ENCODE results near the gene TREH.
A peak's percentile ranks its signal among the peaks of the same experiment; 100 is the strongest.
"Not testable (repeated sequence)": the region's sequence is repeated elsewhere in the genome, so short reads cannot be mapped to it uniquely, and the experiment has no call there.

Gene TREH

DNA sequence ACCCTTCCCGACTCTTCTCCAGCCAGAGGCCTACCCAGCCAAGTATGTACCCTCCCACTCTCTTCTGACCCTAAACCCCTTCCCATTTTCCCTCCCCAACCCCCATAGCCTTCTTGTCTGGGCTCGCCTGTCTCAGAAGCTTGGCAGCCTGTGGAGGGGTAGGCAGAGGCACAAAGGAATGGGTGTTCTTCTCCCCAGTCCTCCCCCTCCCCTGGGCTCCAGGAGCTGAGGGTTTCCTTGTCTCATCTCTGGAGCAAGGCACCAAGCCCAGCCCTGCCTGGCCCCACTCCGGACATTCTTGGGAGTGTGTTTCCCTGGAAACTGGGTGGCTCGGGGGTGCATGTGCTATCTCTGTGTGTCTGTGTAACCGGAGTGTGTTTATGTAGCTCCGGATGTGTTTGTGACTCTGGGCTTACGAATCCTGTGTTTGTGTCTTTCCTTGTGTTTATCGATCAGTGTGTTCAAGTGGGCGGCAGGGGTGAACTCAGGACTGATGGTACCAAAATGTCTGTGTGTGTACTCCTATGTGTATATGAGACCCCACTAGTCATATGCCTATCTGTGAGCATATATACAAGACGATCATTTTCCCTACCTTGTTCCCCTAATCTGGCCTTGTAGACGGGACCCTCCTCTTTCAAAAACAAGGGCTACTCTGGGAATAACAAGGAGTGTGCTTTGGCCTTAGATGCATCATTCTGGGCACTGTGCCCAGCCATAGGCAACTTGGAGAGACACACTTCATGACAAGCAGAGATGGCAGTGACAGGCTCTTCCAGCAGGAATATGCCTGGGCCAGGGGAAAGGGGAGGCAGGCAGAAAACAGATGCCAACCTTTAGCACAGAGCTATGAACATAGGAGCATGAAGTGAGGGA, 61.1 kb downstream of the TREH start:
- no peak overlapping the region for H3K9ac ChIP-seq (ENCODE audit: low read depth, low read length)
- H3K9me3 ChIP-seq (ENCODE audit: control insufficient read depth, insufficient read depth, low read length): no peaks in the 10 kb centered on the region
- no peaks in the 10 kb centered on the region for H3K27me3 ChIP-seq (ENCODE audit: control insufficient read depth, insufficient read depth, low read length)
- H3K36me3 ChIP-seq (ENCODE audit: control insufficient read depth, insufficient read depth, low read length): no peaks in the 10 kb centered on the region
- H3K27ac ChIP-seq (ENCODE audit: low read depth, low read length): no peak overlapping the region
- H3K4me3 ChIP-seq (ENCODE audit: low read depth, low read length): no peak overlapping the region
- H3K4me1 ChIP-seq (ENCODE audit: control insufficient read depth, insufficient read depth, low read length): peaks cover 60% of the 10 kb centered on the region

DNA sequence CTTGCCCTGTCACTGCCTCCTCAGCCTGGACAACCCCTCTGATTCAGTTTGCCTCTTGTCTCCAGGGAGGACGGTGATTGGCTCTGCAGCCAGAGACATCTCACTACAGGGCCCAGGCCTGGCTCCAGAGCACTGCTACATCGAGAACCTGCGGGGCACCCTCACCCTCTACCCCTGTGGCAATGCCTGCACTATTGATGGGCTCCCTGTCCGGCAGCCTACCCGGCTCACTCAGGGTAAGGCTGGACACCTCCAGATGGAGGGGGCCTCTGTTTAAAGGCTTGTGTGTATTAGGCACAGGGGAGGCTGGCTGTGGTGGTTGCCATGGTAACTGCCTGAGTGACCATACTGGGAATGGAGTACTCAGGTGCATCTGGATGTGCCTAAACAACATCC, 63.5 kb downstream of the TREH start:
- Histone ChIP-seq H3K27me3 (ENCODE audit: control insufficient read depth, insufficient read depth, low read length) (peaks cover 5% of the 10 kb centered on the region), H3K9ac (ENCODE audit: low read depth, low read length) (peak overlapping the region; percentile 11; the same call in 1 of the 2 replicates), H3K27ac (ENCODE audit: low read depth, low read length) (peak overlapping the region; percentile 83), H3K36me3 (ENCODE audit: control insufficient read depth, insufficient read depth, low read length) (no peaks in the 10 kb centered on the region), H3K9me3 (ENCODE audit: control insufficient read depth, insufficient read depth, low read length) (no peaks in the 10 kb centered on the region), H3K4me1 (ENCODE audit: control insufficient read depth, insufficient read depth, low read length) (peaks cover 61% of the 10 kb centered on the region), H3K4me3 (ENCODE audit: low read depth, low read length) (0 out of 2 replicates have a peak overlapping the region, but pooled peaks have one; percentile 41)

DNA sequence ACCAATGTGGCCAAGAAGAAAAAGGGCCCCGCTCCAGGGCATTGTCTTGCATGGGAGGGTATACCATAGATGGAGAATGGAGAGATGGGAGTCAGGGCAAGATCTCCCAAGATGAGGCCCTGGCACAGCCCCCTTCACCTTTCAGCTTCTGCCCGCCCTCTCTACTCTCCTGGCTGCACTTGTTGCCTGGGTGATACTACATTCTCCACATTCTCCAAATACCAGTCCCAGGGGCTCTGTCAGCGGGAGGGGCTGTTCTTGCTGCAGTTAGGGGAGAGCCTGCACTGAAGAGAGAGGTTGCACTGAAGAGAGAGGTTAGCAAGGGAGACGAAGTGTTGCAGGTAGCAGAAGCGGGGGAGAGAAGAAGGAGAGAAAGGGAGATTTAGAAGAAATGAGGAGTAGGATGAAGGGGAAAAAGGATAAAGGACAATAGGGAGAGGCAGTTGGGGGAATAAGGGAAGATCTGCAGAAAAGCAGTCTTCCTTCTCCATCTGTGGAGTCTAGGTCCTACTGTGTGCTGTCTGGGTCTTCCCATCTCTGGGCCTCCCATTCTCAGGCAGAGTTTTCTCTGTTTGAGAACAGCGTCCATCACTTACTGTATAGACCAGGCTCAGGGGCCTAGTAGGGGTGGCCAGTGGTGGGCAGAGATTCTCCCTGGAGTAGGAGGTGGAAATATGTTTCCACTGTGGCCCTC, 64.0 kb downstream of the TREH start:
- H3K4me1 ChIP-seq (ENCODE audit: control insufficient read depth, insufficient read depth, low read length): peaks cover 56% of the 10 kb centered on the region
- H3K4me3 ChIP-seq (ENCODE audit: low read depth, low read length): peak overlapping the region; percentile 41; the same call in 1 of the 2 replicates
- no peaks in the 10 kb centered on the region for H3K36me3 ChIP-seq (ENCODE audit: control insufficient read depth, insufficient read depth, low read length)
- no peaks in the 10 kb centered on the region for H3K9me3 ChIP-seq (ENCODE audit: control insufficient read depth, insufficient read depth, low read length)
- H3K27ac ChIP-seq (ENCODE audit: low read depth, low read length): peak overlapping the region; percentile 83
- H3K27me3 ChIP-seq (ENCODE audit: control insufficient read depth, insufficient read depth, low read length): peaks cover 11% of the 10 kb centered on the region
- peak overlapping the region; percentile 11; the same call in 1 of the 2 replicates for H3K9ac ChIP-seq (ENCODE audit: low read depth, low read length)

DNA sequence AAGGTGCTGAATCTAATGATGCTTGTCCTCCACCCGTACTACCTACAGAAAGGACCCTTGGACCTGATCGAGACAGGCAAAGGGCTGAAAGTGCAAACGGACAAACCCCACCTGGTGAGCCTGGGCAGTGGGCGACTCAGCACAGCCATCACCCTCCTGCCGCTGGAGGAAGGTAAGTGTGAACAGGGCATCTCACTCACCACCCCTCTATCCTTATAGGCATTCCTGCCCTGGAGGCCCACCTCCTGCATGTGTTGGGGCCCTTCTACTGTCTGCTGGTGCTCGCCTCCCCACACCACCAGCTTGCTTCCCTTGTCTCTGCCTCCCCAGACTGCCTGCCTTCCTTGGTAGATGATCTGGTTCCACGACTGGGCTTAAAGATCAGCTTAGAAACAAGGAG, 64.9 kb downstream of the TREH start:
- no peak overlapping the region for H3K4me3 ChIP-seq (ENCODE audit: low read depth, low read length)
- no peaks in the 10 kb centered on the region for H3K9me3 ChIP-seq (ENCODE audit: control insufficient read depth, insufficient read depth, low read length)
- no peaks in the 10 kb centered on the region for H3K36me3 ChIP-seq (ENCODE audit: control insufficient read depth, insufficient read depth, low read length)
- peaks cover 20% of the 10 kb centered on the region for H3K27me3 ChIP-seq (ENCODE audit: control insufficient read depth, insufficient read depth, low read length)
- no peak overlapping the region for H3K27ac ChIP-seq (ENCODE audit: low read depth, low read length)
- no peak overlapping the region for H3K9ac ChIP-seq (ENCODE audit: low read depth, low read length)
- peaks cover 53% of the 10 kb centered on the region for H3K4me1 ChIP-seq (ENCODE audit: control insufficient read depth, insufficient read depth, low read length)

DNA sequence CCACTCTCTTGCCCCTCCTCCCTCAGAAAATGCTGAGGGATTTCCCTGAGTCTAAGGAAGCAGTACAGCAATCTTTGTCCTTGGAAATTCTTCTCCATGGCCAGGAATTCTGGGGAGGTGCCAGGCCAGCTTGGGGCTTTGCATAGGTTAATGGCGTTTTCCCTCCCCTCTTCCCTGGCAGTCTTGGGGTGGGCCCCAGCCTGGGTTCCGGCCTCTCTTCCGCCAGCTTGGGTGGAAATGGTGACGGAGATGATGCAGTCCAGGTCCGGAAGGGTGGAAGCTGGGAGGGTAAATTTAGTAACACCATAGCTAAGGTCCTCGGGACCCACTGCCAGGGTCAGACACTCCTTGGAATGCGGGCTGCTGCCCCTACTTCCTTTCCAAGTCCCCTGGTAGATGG, 67.1 kb downstream of the TREH start:
- no peaks in the 10 kb centered on the region for H3K9me3 ChIP-seq (ENCODE audit: control insufficient read depth, insufficient read depth, low read length)
- no peak overlapping the region for H3K9ac ChIP-seq (ENCODE audit: low read depth, low read length)
- no peak overlapping the region for H3K4me3 ChIP-seq (ENCODE audit: low read depth, low read length)
- peaks cover 36% of the 10 kb centered on the region for H3K4me1 ChIP-seq (ENCODE audit: control insufficient read depth, insufficient read depth, low read length)
- no peaks in the 10 kb centered on the region for H3K36me3 ChIP-seq (ENCODE audit: control insufficient read depth, insufficient read depth, low read length)
- peaks cover 41% of the 10 kb centered on the region for H3K27me3 ChIP-seq (ENCODE audit: control insufficient read depth, insufficient read depth, low read length)
- H3K27ac ChIP-seq (ENCODE audit: low read depth, low read length): no peak overlapping the region

DNA sequence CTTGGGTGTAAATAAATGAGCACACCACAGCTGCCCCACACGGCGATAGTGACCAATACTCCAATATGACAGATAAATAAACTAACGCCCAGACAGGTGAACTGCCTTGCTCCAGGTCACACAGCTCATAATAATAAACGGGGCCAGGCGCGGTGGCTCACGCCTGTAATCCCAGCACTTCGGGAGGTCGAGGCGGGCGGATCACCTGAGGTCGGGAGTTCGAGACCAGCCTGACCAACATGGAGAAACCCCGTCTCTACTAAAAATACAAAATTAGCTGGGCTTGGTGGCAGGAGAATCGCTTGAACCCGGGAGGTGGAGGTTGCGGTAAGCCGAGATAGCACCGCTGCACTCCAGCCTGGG, 68.0 kb downstream of the TREH start:
- H3K36me3 ChIP-seq (ENCODE audit: control insufficient read depth, insufficient read depth, low read length); H3K9ac ChIP-seq (ENCODE audit: low read depth, low read length); H3K9me3 ChIP-seq (ENCODE audit: control insufficient read depth, insufficient read depth, low read length); H3K4me3 ChIP-seq (ENCODE audit: low read depth, low read length); H3K27ac ChIP-seq (ENCODE audit: low read depth, low read length): not testable (repeated sequence)
- peaks cover 39% of the 10 kb centered on the region for H3K4me1 ChIP-seq (ENCODE audit: control insufficient read depth, insufficient read depth, low read length)
- peaks cover 50% of the 10 kb centered on the region for H3K27me3 ChIP-seq (ENCODE audit: control insufficient read depth, insufficient read depth, low read length)

DNA sequence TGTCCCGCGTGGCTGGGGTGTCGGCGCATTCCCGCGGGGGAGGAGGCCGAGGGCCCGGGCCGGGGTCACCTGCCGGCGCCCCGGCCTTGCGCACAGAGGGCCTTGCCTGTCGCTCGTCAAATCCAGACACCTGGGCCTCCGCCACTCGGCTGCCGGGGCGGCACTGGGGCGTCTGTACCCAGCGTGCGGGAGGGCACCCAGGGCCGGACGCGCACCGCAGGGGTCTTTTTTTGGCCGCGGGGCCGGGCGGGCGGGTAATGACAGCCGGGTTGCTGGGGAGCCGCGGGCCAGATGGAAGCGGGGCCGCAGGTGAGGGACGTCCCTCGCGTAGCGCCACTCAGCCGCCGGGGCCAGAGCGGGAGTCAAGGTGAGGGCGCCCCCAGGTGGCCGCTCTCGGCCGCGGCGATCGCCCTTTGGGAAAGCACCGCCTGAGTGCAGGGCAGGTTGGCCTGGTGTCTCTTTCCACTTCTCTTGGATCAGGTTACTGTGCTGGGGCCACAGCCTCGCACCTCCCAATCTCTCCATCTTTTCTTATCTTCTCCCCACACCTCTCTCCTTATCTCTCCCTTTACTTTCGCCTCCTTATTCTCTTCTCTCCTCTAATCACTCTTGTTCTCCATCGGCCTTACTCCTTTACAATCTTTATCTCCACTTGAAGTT, 68.5 kb downstream of the TREH start:
- Histone ChIP-seq H3K9ac (ENCODE audit: low read depth, low read length) (no peak overlapping the region), H3K27me3 (ENCODE audit: control insufficient read depth, insufficient read depth, low read length) (peaks cover 55% of the 10 kb centered on the region), H3K4me1 (ENCODE audit: control insufficient read depth, insufficient read depth, low read length) (peaks cover 38% of the 10 kb centered on the region), H3K27ac (ENCODE audit: low read depth, low read length) (no peak overlapping the region), H3K9me3 (ENCODE audit: control insufficient read depth, insufficient read depth, low read length) (no peaks in the 10 kb centered on the region), H3K4me3 (ENCODE audit: low read depth, low read length) (peak overlapping the region; percentile 51), H3K36me3 (ENCODE audit: control insufficient read depth, insufficient read depth, low read length) (no peaks in the 10 kb centered on the region)

DNA sequence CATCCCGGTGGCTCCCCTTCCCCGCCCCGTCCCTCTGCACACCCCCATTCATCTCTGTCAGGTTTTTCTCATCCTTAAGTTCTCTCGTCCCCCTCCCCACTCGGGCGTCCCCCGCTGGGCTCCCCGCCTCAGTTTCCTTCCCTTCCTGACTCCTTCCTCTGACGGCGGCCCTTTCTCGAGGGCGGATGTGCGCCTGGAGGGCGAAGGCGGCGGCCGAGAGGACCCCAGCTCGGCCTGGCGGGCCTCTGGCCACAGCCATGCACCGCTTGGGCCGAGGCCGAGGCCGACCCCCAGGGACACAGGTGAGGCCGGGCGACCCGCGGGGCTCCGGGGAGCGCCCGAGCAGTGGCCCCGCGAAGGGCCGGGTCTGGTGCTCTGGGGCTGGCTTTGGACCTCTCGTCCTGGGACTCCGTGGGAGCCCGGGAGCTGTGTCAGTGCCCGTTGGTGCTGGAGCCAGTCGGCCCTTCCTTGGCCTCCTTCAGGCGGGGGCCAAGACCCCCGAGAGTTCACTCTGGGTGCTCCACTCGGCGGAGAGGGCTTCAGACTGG, 69.2 kb downstream of the TREH start:
- no peak overlapping the region for H3K27ac ChIP-seq (ENCODE audit: low read depth, low read length)
- H3K27me3 ChIP-seq (ENCODE audit: control insufficient read depth, insufficient read depth, low read length): peaks cover 61% of the 10 kb centered on the region
- no peaks in the 10 kb centered on the region for H3K36me3 ChIP-seq (ENCODE audit: control insufficient read depth, insufficient read depth, low read length)
- peak overlapping the region; percentile 51 for H3K4me3 ChIP-seq (ENCODE audit: low read depth, low read length)
- no peak overlapping the region for H3K9ac ChIP-seq (ENCODE audit: low read depth, low read length)
- no peaks in the 10 kb centered on the region for H3K9me3 ChIP-seq (ENCODE audit: control insufficient read depth, insufficient read depth, low read length)
- H3K4me1 ChIP-seq (ENCODE audit: control insufficient read depth, insufficient read depth, low read length): peaks cover 38% of the 10 kb centered on the region

DNA sequence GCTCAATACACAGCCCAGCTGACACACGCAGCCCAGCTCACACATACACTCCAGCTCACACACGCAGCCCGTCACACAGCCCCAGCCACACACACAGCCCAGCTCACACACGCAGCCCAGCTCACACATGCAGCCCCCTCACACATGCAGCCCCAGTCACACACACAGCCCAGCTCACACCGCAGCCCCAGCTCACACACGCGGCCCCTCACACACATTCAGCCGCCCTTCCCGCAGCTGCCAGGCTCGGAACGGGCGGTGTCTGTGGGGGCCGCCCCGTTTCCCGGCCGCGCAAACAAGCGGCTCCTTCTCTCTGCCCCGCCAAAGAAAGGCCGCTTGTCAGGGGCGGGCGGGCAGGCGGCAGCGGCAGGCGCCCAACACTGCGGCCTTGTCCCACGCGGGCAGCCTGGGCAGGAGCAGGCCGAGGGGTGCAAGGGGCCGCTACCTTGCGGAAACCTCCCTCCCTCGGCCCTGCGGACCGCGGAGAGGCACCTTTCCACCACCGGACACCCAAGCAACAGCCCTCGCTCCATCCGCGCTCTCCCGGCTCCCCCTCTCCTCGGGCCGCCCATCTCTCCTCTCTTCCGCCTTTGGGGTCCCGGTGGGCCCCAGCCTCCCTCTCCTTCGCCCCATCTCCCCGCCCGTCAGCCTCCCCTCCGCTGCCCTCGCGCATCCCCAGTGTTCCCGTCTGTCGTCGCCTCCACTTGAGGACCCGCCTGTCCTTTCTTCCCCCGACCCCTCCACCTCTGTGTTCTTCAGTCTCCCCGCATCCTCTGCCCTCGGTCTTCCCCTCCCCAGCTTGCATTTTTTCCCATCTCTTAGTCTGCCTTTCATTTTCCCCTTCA, 69.8 kb downstream of the TREH start:
- peaks cover 40% of the 10 kb centered on the region for H3K4me1 ChIP-seq (ENCODE audit: control insufficient read depth, insufficient read depth, low read length)
- H3K27me3 ChIP-seq (ENCODE audit: control insufficient read depth, insufficient read depth, low read length): peaks cover 68% of the 10 kb centered on the region
- H3K9me3 ChIP-seq (ENCODE audit: control insufficient read depth, insufficient read depth, low read length): no peaks in the 10 kb centered on the region
- H3K4me3 ChIP-seq (ENCODE audit: low read depth, low read length): peak overlapping the region; percentile 51
- no peak overlapping the region for H3K27ac ChIP-seq (ENCODE audit: low read depth, low read length)
- no peaks in the 10 kb centered on the region for H3K36me3 ChIP-seq (ENCODE audit: control insufficient read depth, insufficient read depth, low read length)
- H3K9ac ChIP-seq (ENCODE audit: low read depth, low read length): no peak overlapping the region
